HTR-8/SVneo (cell line): ENCODE data around the gene VIT.
"Not testable (repeated sequence)": the region's sequence is repeated elsewhere in the genome, so short reads cannot be mapped to it uniquely, and the experiment has no call there.

Source experiments
- DNase-seq: peaks from one replicate; pipeline ENCODE4 v3.0.0; 2011; ENCODE audit warnings: low spot score, mixed read lengths; ENCODE audit not compliant: insufficient read length
- FAIRE-seq: peaks from 2 replicates; lab custom pipeline; 2011; peaks lifted over from hg19 to GRCh38; lab: Jason Lieb, UNC

VIT gene

DNA sequence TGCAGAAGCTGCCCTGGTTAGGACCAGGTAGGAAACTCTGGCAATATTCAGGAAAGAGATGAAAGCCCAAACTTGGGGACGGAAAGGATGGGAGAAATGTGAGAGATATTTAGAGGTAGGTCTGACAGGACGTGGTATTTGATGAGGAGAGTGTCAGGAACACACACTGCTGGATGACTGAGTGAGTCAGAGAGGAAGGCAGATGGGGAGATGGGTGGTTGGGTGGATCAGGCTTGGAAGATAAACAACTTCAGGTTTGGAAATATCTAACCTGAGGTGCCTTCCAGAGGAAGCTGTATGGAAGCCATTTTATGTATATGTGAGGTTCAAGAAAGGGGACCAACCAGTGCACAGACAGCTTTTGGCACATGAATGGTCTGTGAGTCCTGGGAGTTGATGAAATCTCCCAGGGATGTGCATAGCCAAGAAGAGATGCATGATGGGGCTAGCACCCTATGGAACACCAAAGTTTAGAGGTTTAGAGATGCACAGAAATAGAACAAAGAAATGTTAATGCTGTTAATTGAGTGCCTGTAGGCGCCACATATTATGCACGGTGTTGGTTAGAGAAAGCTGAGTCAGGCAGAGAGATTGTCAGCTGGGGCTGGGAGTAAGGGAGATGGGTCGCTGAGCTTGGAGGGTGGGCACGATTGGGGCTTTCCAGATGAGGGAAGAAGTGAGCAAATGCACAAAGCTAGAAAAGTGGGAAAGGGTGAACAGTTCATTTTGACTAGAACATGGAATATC lies 101.0 kb downstream of the VIT start:
- DNase-seq = peak; percentile 36
- peak; percentile 23 for FAIRE-seq

DNA sequence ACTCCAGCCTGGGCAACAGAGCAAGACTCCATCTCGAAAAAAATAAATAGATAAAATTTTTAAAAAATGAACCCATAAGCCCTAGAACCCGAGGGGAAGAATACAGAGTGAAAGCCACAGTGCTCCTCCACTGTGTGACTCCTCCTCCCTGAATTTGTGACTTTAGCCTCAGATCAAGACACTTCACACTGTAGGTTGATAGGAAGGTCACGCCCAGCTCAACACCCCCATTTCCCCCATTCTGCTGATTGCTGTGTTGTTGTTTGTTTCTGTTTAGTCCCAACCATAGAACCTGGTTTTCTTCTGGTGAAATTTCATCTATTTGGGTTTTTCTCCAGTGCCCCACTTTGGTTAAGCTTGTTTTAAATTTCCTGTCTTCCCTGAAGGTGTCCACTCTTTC lies 102.2 kb downstream of the VIT start:
- no peak for DNase-seq
- no peak for FAIRE-seq

GRCh38 chr2:36800381-36800780 lies 103.9 kb downstream of the VIT start:
- no peak for FAIRE-seq
- DNase-seq = no peak

- FAIRE-seq (no peak), DNase-seq (no peak)
Measured at GRCh38 chr2:36801088-36801487, 104.6 kb downstream of the VIT start.

- FAIRE-seq (no peak), DNase-seq (no peak)
Measured at GRCh38 chr2:36802952-36803351, 106.4 kb downstream of the VIT start.

- no peak for DNase-seq
- FAIRE-seq = no peak
Measured at GRCh38 chr2:36805635-36806224, 109.2 kb downstream of the VIT start.

- DNase-seq (no peak), FAIRE-seq (peak; percentile 49)
Measured at GRCh38 chr2:36807223-36807886, 110.8 kb downstream of the VIT start.

GRCh38 chr2:36808386-36809068 lies 112.0 kb downstream of the VIT start:
- FAIRE-seq (no peak), DNase-seq (no peak)

- DNase-seq = no peak
Measured at GRCh38 chr2:36809069-36809445, 112.5 kb downstream of the VIT start.

GRCh38 chr2:36811071-36811470 lies 114.6 kb downstream of the VIT start:
- DNase-seq = no peak

More at GRCh38 chr2:36809069-36809445, 112.5 kb downstream of the VIT start:
- no peak for FAIRE-seq

GRCh38 chr2:36812196-36812595 lies 115.7 kb downstream of the VIT start:
- FAIRE-seq (no peak), DNase-seq (peak; percentile 28)

More at GRCh38 chr2:36811071-36811470, 114.6 kb downstream of the VIT start:
- no peak for FAIRE-seq

DNA sequence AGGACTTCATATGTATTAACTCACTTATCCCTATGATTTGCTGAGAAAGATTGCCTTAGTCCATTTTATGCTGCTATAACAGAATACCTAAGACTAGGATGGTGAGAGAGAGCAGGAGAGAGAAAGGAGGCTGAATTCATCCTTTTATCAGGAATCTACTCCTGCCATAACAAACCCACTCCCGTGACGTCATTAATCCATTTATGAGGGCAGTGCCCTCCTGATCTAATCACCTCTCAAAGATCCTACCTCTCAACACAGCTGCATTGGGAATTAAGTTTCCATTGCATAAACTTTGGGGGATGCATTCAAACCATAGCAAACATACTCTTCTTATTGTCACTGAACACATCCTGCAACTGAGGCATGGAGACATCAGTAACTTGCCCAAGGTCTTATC lies 122.0 kb downstream of the VIT start:
- FAIRE-seq (no peak), DNase-seq (no peak)

DNA sequence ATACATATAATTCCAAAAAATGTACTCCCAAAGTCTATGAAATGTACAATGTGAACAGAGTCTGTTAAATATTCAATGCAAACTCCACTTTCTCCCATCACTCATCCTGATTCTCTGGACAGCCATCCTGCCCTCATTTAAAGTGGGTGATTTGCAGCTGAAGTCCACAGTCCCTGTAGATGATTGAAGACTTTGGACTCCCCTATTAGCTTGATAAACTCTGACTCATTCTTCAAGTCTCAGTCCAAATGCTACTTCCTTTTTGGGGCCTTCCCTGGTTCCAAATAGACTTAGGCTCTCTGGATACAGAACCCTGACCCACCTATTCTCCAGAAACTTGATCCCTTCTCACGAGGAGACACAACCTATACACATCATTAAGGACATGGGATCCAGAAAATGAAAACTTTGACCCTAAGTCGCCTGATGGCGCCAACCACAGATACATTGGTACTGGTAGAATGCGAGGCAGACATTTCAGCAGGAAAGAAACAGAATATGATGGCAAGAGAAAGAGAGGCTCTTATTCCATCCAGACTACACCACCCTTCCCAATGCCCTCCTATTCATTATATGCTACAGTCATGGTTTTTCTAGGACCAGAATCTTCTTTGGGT lies 122.7 kb downstream of the VIT start:
- DNase-seq (no peak), FAIRE-seq (no peak)

GRCh38 chr2:36820942-36821605 lies 124.6 kb downstream of the VIT start:
- FAIRE-seq = no peak
- DNase-seq = no peak

- FAIRE-seq (no peak), DNase-seq (no peak)
Measured at GRCh38 chr2:36823862-36824261, 127.4 kb downstream of the VIT start.

DNA sequence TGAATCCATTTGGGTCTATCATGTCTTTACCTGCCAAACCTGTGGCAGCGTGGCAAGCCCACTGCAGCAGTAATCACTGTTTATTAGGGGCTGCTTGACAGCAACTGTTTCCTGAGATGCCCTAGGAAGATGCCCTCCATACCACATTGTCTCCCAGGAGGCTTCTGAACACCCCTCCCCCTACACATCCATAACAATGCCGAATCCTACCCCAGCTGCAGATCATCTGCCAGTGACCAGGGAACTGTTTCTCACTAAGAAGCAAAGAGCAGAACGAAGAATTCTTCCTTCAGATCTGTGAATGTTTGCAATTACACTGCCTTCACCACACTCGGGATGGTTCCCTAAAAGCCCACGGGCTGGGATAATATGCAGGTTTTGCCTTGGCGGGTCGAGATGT lies 127.8 kb downstream of the VIT start:
- DNase-seq (no peak), FAIRE-seq (no peak)

GRCh38 chr2:36824683-36825082 lies 128.2 kb downstream of the VIT start:
- FAIRE-seq, DNase-seq: not testable (repeated sequence)

DNA sequence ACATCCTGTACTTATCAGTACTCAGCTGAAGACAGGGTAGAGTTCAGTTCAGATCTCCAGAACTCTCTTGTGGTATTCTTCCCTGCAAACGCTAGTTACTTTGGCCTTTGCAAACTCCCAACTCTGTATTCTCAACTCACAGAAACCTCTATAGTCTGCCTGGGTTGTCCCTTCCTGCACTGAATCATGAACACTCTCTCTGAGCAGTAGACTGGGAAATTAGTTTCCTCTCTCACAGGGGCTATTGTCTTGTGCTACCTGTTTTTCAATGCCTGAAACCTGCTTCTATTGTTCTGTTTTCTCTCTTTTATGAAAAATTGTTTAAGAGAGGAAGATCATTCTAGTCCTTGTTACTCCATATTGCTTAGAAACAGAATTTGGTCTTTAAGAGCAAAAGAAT lies 134.7 kb downstream of the VIT start:
- DNase-seq (no peak), FAIRE-seq (no peak)

DNA sequence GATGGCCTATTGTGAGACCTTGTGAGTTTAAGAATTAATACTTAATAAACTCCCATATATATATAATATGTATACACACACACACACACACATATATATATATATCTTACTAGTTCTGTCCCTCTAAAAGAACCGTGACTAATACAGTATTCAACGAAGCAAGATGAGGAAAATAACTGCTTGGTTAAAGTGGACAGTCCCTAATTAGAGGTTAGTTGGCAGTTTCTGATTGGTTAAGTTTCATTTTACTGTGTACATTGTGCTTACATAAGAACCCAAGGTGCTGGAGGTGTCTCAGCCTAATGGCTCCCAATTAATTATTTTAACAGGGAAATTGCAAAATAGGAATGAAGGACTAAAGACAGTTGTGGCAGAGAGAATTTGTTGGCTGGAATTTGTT lies 137.7 kb downstream of the VIT start:
- DNase-seq (no peak), FAIRE-seq (no peak)
